HCT116 (cell line): ENCODE data around the gene RUNX2. TPM values are rescaled to one million over a fixed set of nuclear protein-coding genes. Genes with fewer than 3 reads are reported as not detected.

Source experiments
- ATAC-seq: fragments of 200-7000 bp; cut with Tn5 transposase; 2 replicates; pipeline ENCODE4 v1.9.1; 2020; ENCODE audit warnings: mild to moderate bottlenecking, moderate library complexity
- BruUV-seq: library from RNA; stranded (reverse); fragments of 400-500 nt; replicated peaks from 2 replicates; lab custom pipeline; 2021; lab: Mats Ljungman, UMichigan
- CTCF ChIA-PET: fragments of 300-600 bp; sonication (Branson Sonifier 250); formaldehyde crosslinking; loops from one replicate; lab custom pipeline; 2021; ENCODE audit warnings: antibody characterized with exemption; lab: Charles Lee
- POLR2A ChIA-PET: fragments of 300-600, 350-600 bp; sonication (Branson Sonifier 250); formaldehyde crosslinking; loops from one replicate; lab custom pipeline; 2021; ENCODE audit warnings: antibody characterized with exemption; lab: Charles Lee
- RAD21 ChIA-PET, 2 experiments: fragments of 300-600 bp; sonication (Branson Sonifier 250); formaldehyde crosslinking; loops; one replicate each; lab custom pipeline; 2023; ENCODE audit warnings: low total read pairs in 2 of 2; ENCODE audit not compliant: uncharacterized antibody in 2 of 2, unreplicated experiment in 2 of 2, low non-redundant PET in 1 of 2; lab: Charles Lee
- DNase-seq: peaks from one replicate; pipeline ENCODE4 v3.0.0-alpha.2; 2010; ENCODE audit warnings: low read depth, low spot score
- H2AFZ ChIP-seq: fragments of 200-600 bp; shearing (Covaris generic), sonication (generic); 2 replicates; pipeline ENCODE4 v1.6.1; 2017; ENCODE audit warnings: low read depth, mixed run types, mixed read lengths, antibody characterized with exemption, low read length; ENCODE audit not compliant: poor library complexity, severe bottlenecking
- H3K27ac ChIP-seq: 2 replicates; pipeline ENCODE4 v1.5.1; 2012; ENCODE audit warnings: low read depth, low read length
- H3K27me3 ChIP-seq: fragments of 200-600 bp; sonication (generic); 2 replicates; pipeline ENCODE4 v1.6.1; 2016; ENCODE audit warnings: mixed run types, low read length, mixed read lengths; ENCODE audit not compliant: insufficient read depth
- H3K36me3 ChIP-seq, 2 experiments: fragments of 200-500 bp in 1 of 2; fragments of 200-600 bp in 1 of 2; sonication (Bioruptor generic) in 1 of 2; sonication (generic) in 1 of 2; 2 replicates each; pipeline versions ENCODE4 v1.5.1 to v1.6.1; 2014 to 2016; ENCODE audit warnings: low read length in 2 of 2, inconsistent platforms in 1 of 2, mixed read lengths in 1 of 2, mixed run types in 1 of 2; ENCODE audit not compliant: insufficient read depth in 2 of 2, control insufficient read depth in 1 of 2
- H3K4me1 ChIP-seq, 2 experiments: fragments of 200-600 bp in 1 of 2; sonication (generic) in 1 of 2; 2 replicates each; pipeline versions ENCODE4 v1.5.1 to v1.6.1; 2012 to 2017; ENCODE audit warnings: low read length in 2 of 2, inconsistent platforms in 1 of 2, mild to moderate bottlenecking in 1 of 2, mixed read lengths in 1 of 2, mixed run types in 1 of 2, moderate library complexity in 1 of 2; ENCODE audit not compliant: insufficient read depth in 2 of 2, control insufficient read depth in 1 of 2
- H3K4me2 ChIP-seq: fragments of 200-600 bp; sonication (generic); 2 replicates; pipeline ENCODE4 v1.6.1; 2017; ENCODE audit warnings: mixed run types, low read length, mixed read lengths
- H3K4me3 ChIP-seq, 2 experiments: fragments of 200-600 bp in 1 of 2; sonication (generic) in 1 of 2; replicated peaks in 1 of 2; 2 replicates each; pipeline ENCODE4 v1.5.1; 2011 to 2016; ENCODE audit warnings: low read length in 2 of 2, control low read depth in 1 of 2, low read depth in 1 of 2, mild to moderate bottlenecking in 1 of 2, mixed read lengths in 1 of 2, mixed run types in 1 of 2
- H3K79me2 ChIP-seq: fragments of 200-600 bp; sonication (generic); 2 replicates; pipeline ENCODE4 v1.6.1; 2017; ENCODE audit warnings: mild to moderate bottlenecking, mixed run types, low read length, moderate library complexity, mixed read lengths; ENCODE audit not compliant: insufficient read depth
- H3K9ac ChIP-seq: fragments of 200-600 bp; sonication (generic); 2 replicates; pipeline ENCODE4 v1.6.1; 2016; ENCODE audit warnings: low read length, mixed read lengths
- H3K9me2 ChIP-seq: fragments of 200-600 bp; sonication (generic), shearing (Covaris generic); 2 replicates; pipeline ENCODE4 v1.6.1; 2017; ENCODE audit warnings: mixed run types, mild to moderate bottlenecking, moderate library complexity; ENCODE audit not compliant: insufficient read depth
- H3K9me3 ChIP-seq, 2 experiments: fragments of 200-500 bp in 1 of 2; fragments of 200-600 bp in 1 of 2; sonication (Bioruptor generic) in 1 of 2; sonication (generic) in 1 of 2; 2 replicates each; pipeline ENCODE4 v1.6.1; 2014 to 2017; ENCODE audit warnings: low read length in 2 of 2, mixed read lengths in 2 of 2, inconsistent platforms in 1 of 2, low read depth in 1 of 2, mild to moderate bottlenecking in 1 of 2, mixed run types in 1 of 2, moderate library complexity in 1 of 2; ENCODE audit not compliant: control insufficient read depth in 1 of 2, insufficient read depth in 1 of 2
- H4K20me1 ChIP-seq: fragments of 200-600 bp; sonication (generic), shearing (Covaris generic); 2 replicates; pipeline ENCODE4 v1.6.1; 2017; ENCODE audit warnings: mixed run types, mild to moderate bottlenecking, moderate library complexity; ENCODE audit not compliant: insufficient read depth
- CBX3 ChIP-seq: IDR thresholded peaks from 2 replicates; pipeline ENCODE4 v1.6.1; 2012; ENCODE audit warnings: low read depth
- ELF1 ChIP-seq: IDR thresholded peaks from 2 replicates; pipeline ENCODE4 v1.6.1; 2012; ENCODE audit warnings: low read depth, borderline replicate concordance
- EZH2phosphoT487 ChIP-seq: fragments of 200-600 bp; IDR thresholded peaks from 2 replicates; pipeline ENCODE4 v1.6.1; 2018; ENCODE audit warnings: antibody characterized with exemption, borderline replicate concordance
- FOSL1 ChIP-seq: IDR thresholded peaks from 2 replicates; pipeline ENCODE4 v1.6.1; 2012; ENCODE audit warnings: low read depth
- JUND ChIP-seq: IDR thresholded peaks from 2 replicates; pipeline ENCODE4 v1.6.1; 2012
- RAD21 ChIP-seq: IDR thresholded peaks from 2 replicates; pipeline ENCODE4 v1.6.1; 2012; ENCODE audit warnings: low read depth, mild to moderate bottlenecking
- SIN3A ChIP-seq: IDR thresholded peaks from 2 replicates; pipeline ENCODE4 v1.6.1; 2012; ENCODE audit warnings: low read depth
- SRF ChIP-seq: IDR thresholded peaks from 2 replicates; pipeline ENCODE4 v1.6.1; 2012; ENCODE audit warnings: low read depth
- YY1 ChIP-seq: IDR thresholded peaks from 2 replicates; pipeline ENCODE4 v1.6.1; 2011; ENCODE audit warnings: low read length, low read depth, moderate library complexity, mild to moderate bottlenecking; ENCODE audit not compliant: insufficient replicate concordance; ENCODE audit errors: extremely low read depth
- ZNF274 ChIP-seq: fragments of 200-500 bp; sonication (Bioruptor generic); IDR thresholded peaks from 2 replicates; pipeline ENCODE4 v1.6.1; 2014; ENCODE audit warnings: mild to moderate bottlenecking, low read depth, low read length, inconsistent platforms
- intact Hi-C: fragments of 100-400 bp; cut with micrococcal nuclease; formaldehyde crosslinking; loops from 2 replicates; pipeline ENCODE4 v1.10.0; 2022
- total RNA-seq: library from RNA; stranded (reverse); gene quantifications from one replicate; pipeline ENCODE4 v1.2.1, GENCODE V29; 2021; ENCODE audit not compliant: unreplicated experiment
- TF ChIP-seq, protein P1 (sequence below): IDR thresholded peaks from 2 replicates; pipeline ENCODE4 v1.6.1; 2012
- TF ChIP-seq, protein P2 (sequence below), 3 experiments: fragments of 200-600 bp in 1 of 3; sonication (generic) in 1 of 3; IDR thresholded peaks in 2 of 3; conservative IDR thresholded peaks in 1 of 3; 2 replicates each; pipeline ENCODE4 v1.5.1; 2012 to 2017; ENCODE audit warnings: low read depth in 2 of 3, low read length in 2 of 3, antibody characterized with exemption in 1 of 3, borderline replicate concordance in 1 of 3, control low read depth in 1 of 3, mild to moderate bottlenecking in 1 of 3, mixed read lengths in 1 of 3, mixed run types in 1 of 3, moderate library complexity in 1 of 3; ENCODE audit not compliant: insufficient read depth in 1 of 3

Gene RUNX2
- total RNA-seq, 1 experiment from 2014 or later = 1.1 TPM

DNA sequence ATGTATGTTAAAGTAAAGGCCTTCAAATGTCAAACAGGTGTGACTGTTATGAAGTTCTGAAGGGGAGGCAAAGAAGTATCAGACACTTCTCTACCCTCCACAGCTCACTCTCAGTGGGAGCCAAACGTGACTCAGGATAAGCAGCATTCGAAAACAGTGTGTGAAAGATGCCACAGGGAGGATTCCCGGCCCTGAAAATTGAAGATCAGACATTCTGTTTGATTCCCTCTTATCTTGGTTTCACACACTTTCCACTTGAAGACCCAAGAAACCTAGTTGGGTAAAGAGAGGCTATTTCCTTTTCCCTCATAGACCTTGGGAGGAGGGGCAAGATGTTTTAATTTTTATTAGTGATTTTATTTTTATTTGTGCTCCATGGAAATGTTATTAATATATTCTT is 213.8 kb downstream of the RUNX2 start:
- ATAC-seq (no peak), DNase-seq (no peak)
- no TSS peak for BruUV-seq
- TF ChIP-seq, protein P1, sequence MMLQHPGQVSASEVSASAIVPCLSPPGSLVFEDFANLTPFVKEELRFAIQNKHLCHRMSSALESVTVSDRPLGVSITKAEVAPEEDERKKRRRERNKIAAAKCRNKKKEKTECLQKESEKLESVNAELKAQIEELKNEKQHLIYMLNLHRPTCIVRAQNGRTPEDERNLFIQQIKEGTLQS = no peak
- TF ChIP-seq JUND (no peak), SIN3A (no peak), FOSL1 (no peak), YY1 (no peak), CBX3 (no peak), ZNF274 (no peak), ELF1 (no peak), SRF (no peak), EZH2phosphoT487 (no peak), RAD21 (no peak)
- TF ChIP-seq, protein P2, sequence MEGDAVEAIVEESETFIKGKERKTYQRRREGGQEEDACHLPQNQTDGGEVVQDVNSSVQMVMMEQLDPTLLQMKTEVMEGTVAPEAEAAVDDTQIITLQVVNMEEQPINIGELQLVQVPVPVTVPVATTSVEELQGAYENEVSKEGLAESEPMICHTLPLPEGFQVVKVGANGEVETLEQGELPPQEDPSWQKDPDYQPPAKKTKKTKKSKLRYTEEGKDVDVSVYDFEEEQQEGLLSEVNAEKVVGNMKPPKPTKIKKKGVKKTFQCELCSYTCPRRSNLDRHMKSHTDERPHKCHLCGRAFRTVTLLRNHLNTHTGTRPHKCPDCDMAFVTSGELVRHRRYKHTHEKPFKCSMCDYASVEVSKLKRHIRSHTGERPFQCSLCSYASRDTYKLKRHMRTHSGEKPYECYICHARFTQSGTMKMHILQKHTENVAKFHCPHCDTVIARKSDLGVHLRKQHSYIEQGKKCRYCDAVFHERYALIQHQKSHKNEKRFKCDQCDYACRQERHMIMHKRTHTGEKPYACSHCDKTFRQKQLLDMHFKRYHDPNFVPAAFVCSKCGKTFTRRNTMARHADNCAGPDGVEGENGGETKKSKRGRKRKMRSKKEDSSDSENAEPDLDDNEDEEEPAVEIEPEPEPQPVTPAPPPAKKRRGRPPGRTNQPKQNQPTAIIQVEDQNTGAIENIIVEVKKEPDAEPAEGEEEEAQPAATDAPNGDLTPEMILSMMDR (IDR thresholded peaks at IDR 0.05 in 2 of 3, conservative IDR thresholded peaks at IDR 0.05 in 1 of 3; ENCODE audit: borderline replicate concordance in 1 of 3, insufficient read depth in 1 of 3, low read depth in 2 of 3, low read length in 2 of 3) = no peak
- ChIA-PET CTCF (no interaction called here), POLR2A (no interaction called here), RAD21 (no interaction called here)
- no peak overlapping the region for H3K27ac ChIP-seq
- no peak overlapping the region for H3K4me2 ChIP-seq
- H3K27me3 ChIP-seq = no peaks in the 10 kb centered on the region
- no peaks in the 10 kb centered on the region for H3K79me2 ChIP-seq
- no peak overlapping the region for H2AFZ ChIP-seq
- H4K20me1 ChIP-seq = no peaks in the 10 kb centered on the region
- H3K9me3 ChIP-seq = no peaks in the 10 kb centered on the region
- H3K9ac ChIP-seq = no peak overlapping the region
- intact Hi-C loops = no loop called here
- no peaks in the 10 kb centered on the region for H3K36me3 ChIP-seq
- H3K9me2 ChIP-seq = no peaks in the 10 kb centered on the region
- no peaks in the 10 kb centered on the region for H3K4me1 ChIP-seq
- H3K4me3 ChIP-seq = no peak overlapping the region
